Body of pancreas (tissue), 4 donors: ENCODE results near the gene EMILIN1.

Experiments
- POLR2A ChIP-seq, 3 donors: fragments of 450-650 bp; IDR thresholded peaks; one replicate each; pipeline ENCODE4 v1.6.1; 2016; ENCODE audit warnings: antibody characterized with exemption in 3 of 3, mild to moderate bottlenecking in 2 of 3
- TF ChIP-seq, protein P1 (sequence below), 7 experiments: fragments of 450-650 bp in 4 of 7; fragments of 200-600 bp in 3 of 7; sonication (generic) in 3 of 7; IDR thresholded peaks; one replicate each; pipeline ENCODE4 v1.5.1; 2016 to 2019; ENCODE audit warnings: antibody characterized with exemption in 7 of 7

DNA sequence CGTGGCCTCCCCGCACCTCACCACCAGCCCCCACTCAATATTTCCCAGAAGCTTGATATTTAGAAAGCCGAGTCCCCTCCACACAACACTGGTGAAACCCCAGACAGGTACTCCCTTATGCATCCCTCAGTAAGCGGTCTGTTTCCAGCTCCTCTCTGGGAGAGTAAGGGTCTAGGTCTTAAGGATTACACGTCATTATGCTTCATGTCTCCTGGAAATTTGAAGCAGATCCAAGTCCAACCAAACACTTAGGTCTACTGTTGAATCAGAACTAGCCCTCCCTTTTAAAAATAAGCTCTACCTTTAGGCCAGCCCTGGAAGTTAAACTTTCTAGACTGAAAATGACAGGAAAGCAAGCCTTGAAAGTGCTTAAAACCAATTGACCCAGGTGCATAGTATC, 5.5 kb upstream of the EMILIN1 start:
- TF ChIP-seq, protein P1, sequence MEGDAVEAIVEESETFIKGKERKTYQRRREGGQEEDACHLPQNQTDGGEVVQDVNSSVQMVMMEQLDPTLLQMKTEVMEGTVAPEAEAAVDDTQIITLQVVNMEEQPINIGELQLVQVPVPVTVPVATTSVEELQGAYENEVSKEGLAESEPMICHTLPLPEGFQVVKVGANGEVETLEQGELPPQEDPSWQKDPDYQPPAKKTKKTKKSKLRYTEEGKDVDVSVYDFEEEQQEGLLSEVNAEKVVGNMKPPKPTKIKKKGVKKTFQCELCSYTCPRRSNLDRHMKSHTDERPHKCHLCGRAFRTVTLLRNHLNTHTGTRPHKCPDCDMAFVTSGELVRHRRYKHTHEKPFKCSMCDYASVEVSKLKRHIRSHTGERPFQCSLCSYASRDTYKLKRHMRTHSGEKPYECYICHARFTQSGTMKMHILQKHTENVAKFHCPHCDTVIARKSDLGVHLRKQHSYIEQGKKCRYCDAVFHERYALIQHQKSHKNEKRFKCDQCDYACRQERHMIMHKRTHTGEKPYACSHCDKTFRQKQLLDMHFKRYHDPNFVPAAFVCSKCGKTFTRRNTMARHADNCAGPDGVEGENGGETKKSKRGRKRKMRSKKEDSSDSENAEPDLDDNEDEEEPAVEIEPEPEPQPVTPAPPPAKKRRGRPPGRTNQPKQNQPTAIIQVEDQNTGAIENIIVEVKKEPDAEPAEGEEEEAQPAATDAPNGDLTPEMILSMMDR (IDR thresholded peaks at IDR 0.05): no peak
- no peak for TF ChIP-seq POLR2A (IDR thresholded peaks at IDR 0.05)
